HG03442 (cell line): ENCODE measurements around the gene SPNS2.
"Not testable (repeated sequence)": the region's sequence is repeated elsewhere in the genome, so short reads cannot be mapped to it uniquely, and the experiment has no call there.

Experiments used
- ATAC-seq: cut with Tn5 transposase; IDR thresholded peaks from one replicate; pipeline ENCODE4 v1.9.1; 2021; ENCODE audit warnings: mild to moderate bottlenecking, moderate library complexity; ENCODE audit not compliant: unreplicated experiment

SPNS2 gene

GRCh38 chr17:4562015-4562969 is 63.6 kb downstream of the SPNS2 start:
- no peak for ATAC-seq

GRCh38 chr17:4565209-4566141 is 66.8 kb downstream of the SPNS2 start:
- no peak for ATAC-seq

- no peak for ATAC-seq
These were observed 68.1 kb downstream of the SPNS2 start for GRCh38 chr17:4566785-4567184.

GRCh38 chr17:4569591-4569990 is 70.9 kb downstream of the SPNS2 start:
- ATAC-seq: no peak

- no peak for ATAC-seq
These were observed 73.5 kb downstream of the SPNS2 start for GRCh38 chr17:4572131-4572530.

- ATAC-seq: no peak
These were observed 74.4 kb downstream of the SPNS2 start for GRCh38 chr17:4573115-4573514.

- ATAC-seq: no peak
These were observed 75.0 kb downstream of the SPNS2 start for GRCh38 chr17:4573669-4574068.

GRCh38 chr17:4574448-4575045 is 75.9 kb downstream of the SPNS2 start:
- no peak for ATAC-seq

- ATAC-seq: no peak
These were observed 77.5 kb downstream of the SPNS2 start for GRCh38 chr17:4576161-4576558.

GRCh38 chr17:4576729-4577322 is 78.1 kb downstream of the SPNS2 start:
- no peak for ATAC-seq

GRCh38 chr17:4577386-4577993 is 78.8 kb downstream of the SPNS2 start:
- no peak for ATAC-seq

- ATAC-seq: not testable (repeated sequence)
These were observed 79.7 kb downstream of the SPNS2 start for GRCh38 chr17:4578349-4578748.

GRCh38 chr17:4579678-4580077 is 81.0 kb downstream of the SPNS2 start:
- no peak for ATAC-seq

GRCh38 chr17:4580291-4580690 is 81.6 kb downstream of the SPNS2 start:
- ATAC-seq: no peak

GRCh38 chr17:4582101-4582501 is 83.4 kb downstream of the SPNS2 start:
- ATAC-seq: no peak

GRCh38 chr17:4582691-4583090 is 84.0 kb downstream of the SPNS2 start:
- ATAC-seq: no peak

GRCh38 chr17:4583206-4583605 is 84.5 kb downstream of the SPNS2 start:
- ATAC-seq: no peak

GRCh38 chr17:4583782-4584100 is 85.1 kb downstream of the SPNS2 start:
- ATAC-seq: no peak

GRCh38 chr17:4584101-4584916 is 85.6 kb downstream of the SPNS2 start, which contains the start of gene SMTNL2:
TSS of gene SMTNL2 (plus strand) at chr17:4584529. CDS start at chr17:4584606, 77 bp downstream.
- no peak for ATAC-seq
